ENCODE measurements around the gene TUBB2B. TPM values are rescaled to one million over a fixed set of nuclear protein-coding genes. Genes with fewer than 3 reads are reported as not detected.

Gene TUBB2B
- polyA plus RNA-seq, 1 donor from 2014 or later: 3,172 TPM

DNA sequence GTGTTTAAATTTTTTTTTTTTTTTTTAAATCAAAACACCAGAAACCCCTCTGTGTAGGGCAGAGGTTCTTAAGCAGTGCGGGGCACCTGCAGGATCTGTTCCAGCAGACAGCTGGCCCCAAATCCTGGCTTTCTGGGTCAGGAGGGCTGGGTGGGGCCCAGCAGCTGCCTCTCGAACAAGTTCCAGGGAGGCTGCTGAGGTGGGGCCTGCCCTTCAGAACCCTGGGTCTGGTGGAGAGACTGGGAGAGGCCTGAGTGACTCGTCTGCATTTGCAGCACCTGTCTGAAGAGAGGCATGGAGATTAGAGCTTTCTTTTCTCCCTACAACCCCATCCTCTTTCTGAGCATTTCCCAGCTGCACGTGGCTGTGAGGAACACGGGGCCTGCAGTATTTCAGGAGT is 39.7 kb upstream of the TUBB2B start:
- Histone ChIP-seq H3K27ac (ENCODE audit: low read length) (no peak overlapping the region), H3K36me3 (ENCODE audit: insufficient read depth, low read length) (peaks cover 3% of the 10 kb centered on the region), H3K4me2 (ENCODE audit: low read length) (no peak overlapping the region), H3K9me3 (ENCODE audit: low read length) (no peaks in the 10 kb centered on the region), H3K9me2 (ENCODE audit: insufficient read depth, low read length) (no peaks in the 10 kb centered on the region), H3K9ac (ENCODE audit: low read length) (no peak overlapping the region), H3K4me3 (ENCODE audit: low read length) (no peak overlapping the region), H3K27me3 (ENCODE audit: insufficient read depth, low read depth, low read length) (no peaks in the 10 kb centered on the region), H3K79me2 (replicated peaks; ENCODE audit: insufficient read depth, low read length) (peaks cover 10% of the 10 kb centered on the region), H2AFZ (ENCODE audit: low read depth, low read length) (no peak overlapping the region), H3F3A (ENCODE audit: insufficient read depth, low read length, poor library complexity, severe bottlenecking) (no peaks in the 10 kb centered on the region), H4K20me1 (ENCODE audit: insufficient read depth) (no peaks in the 10 kb centered on the region)
- TF ChIP-seq SMC3 (conservative IDR thresholded peaks at IDR 0.05; ENCODE audit: poor library complexity): no peak
- TF ChIP-seq, protein P1, sequence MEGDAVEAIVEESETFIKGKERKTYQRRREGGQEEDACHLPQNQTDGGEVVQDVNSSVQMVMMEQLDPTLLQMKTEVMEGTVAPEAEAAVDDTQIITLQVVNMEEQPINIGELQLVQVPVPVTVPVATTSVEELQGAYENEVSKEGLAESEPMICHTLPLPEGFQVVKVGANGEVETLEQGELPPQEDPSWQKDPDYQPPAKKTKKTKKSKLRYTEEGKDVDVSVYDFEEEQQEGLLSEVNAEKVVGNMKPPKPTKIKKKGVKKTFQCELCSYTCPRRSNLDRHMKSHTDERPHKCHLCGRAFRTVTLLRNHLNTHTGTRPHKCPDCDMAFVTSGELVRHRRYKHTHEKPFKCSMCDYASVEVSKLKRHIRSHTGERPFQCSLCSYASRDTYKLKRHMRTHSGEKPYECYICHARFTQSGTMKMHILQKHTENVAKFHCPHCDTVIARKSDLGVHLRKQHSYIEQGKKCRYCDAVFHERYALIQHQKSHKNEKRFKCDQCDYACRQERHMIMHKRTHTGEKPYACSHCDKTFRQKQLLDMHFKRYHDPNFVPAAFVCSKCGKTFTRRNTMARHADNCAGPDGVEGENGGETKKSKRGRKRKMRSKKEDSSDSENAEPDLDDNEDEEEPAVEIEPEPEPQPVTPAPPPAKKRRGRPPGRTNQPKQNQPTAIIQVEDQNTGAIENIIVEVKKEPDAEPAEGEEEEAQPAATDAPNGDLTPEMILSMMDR (IDR thresholded peaks at IDR 0.05; ENCODE audit: poor library complexity, severe bottlenecking): no peak
- no peak for TF ChIP-seq POLR2AphosphoS5 (IDR thresholded peaks at IDR 0.05)
- no peak for TF ChIP-seq RAD21 (conservative IDR thresholded peaks at IDR 0.05)
- TF ChIP-seq TAF1 (IDR thresholded peaks at IDR 0.05; ENCODE audit: low read depth): no peak
- no peak for TF ChIP-seq EZH2 (IDR thresholded peaks at IDR 0.05; ENCODE audit: borderline replicate concordance, insufficient read depth, low read length, poor library complexity, severe bottlenecking)
- no peak for TF ChIP-seq MXI1 (conservative IDR thresholded peaks at IDR 0.05; ENCODE audit: poor library complexity, severe bottlenecking)
- no peak for TF ChIP-seq EP300 (conservative IDR thresholded peaks at IDR 0.05; ENCODE audit: poor library complexity, severe bottlenecking)
- no peak for TF ChIP-seq REST (IDR thresholded peaks at IDR 0.05; ENCODE audit: borderline replicate concordance)

GRCh38 chr6:3266170-3266569 is 38.7 kb upstream of the TUBB2B start:
- no peaks in the 10 kb centered on the region for H3K27me3 ChIP-seq (ENCODE audit: insufficient read depth, low read depth, low read length)
- peaks cover 3% of the 10 kb centered on the region for H3K36me3 ChIP-seq (ENCODE audit: insufficient read depth, low read length)
- TF ChIP-seq RAD21 (conservative IDR thresholded peaks at IDR 0.05): no peak
- TF ChIP-seq TAF1 (IDR thresholded peaks at IDR 0.05; ENCODE audit: low read depth): no peak
- no peak for TF ChIP-seq POLR2AphosphoS5 (IDR thresholded peaks at IDR 0.05)
- TF ChIP-seq EP300 (conservative IDR thresholded peaks at IDR 0.05; ENCODE audit: poor library complexity, severe bottlenecking): no peak
- TF ChIP-seq MXI1 (conservative IDR thresholded peaks at IDR 0.05; ENCODE audit: poor library complexity, severe bottlenecking): no peak
- TF ChIP-seq SMC3 (conservative IDR thresholded peaks at IDR 0.05; ENCODE audit: poor library complexity): no peak
- TF ChIP-seq EZH2 (IDR thresholded peaks at IDR 0.05; ENCODE audit: borderline replicate concordance, insufficient read depth, low read length, poor library complexity, severe bottlenecking): no peak
- TF ChIP-seq REST (IDR thresholded peaks at IDR 0.05; ENCODE audit: borderline replicate concordance): no peak
- TF ChIP-seq, protein P1 (IDR thresholded peaks at IDR 0.05; ENCODE audit: poor library complexity, severe bottlenecking): no peak

More at GRCh38 chr6:3266170-3266569, 38.7 kb upstream of the TUBB2B start:
- Histone ChIP-seq H2AFZ (ENCODE audit: low read depth, low read length) (no peak overlapping the region), H3K9me3 (ENCODE audit: low read length) (no peaks in the 10 kb centered on the region), H3K9ac (ENCODE audit: low read length) (no peak overlapping the region), H3K4me2 (ENCODE audit: low read length) (no peak overlapping the region), H3K79me2 (replicated peaks; ENCODE audit: insufficient read depth, low read length) (peaks cover 19% of the 10 kb centered on the region), H3F3A (ENCODE audit: insufficient read depth, low read length, poor library complexity, severe bottlenecking) (no peaks in the 10 kb centered on the region), H3K4me3 (ENCODE audit: low read length) (no peak overlapping the region), H3K9me2 (ENCODE audit: insufficient read depth, low read length) (no peaks in the 10 kb centered on the region), H3K27ac (ENCODE audit: low read length) (no peak overlapping the region), H4K20me1 (ENCODE audit: insufficient read depth) (no peaks in the 10 kb centered on the region)
